CD4-positive, alpha-beta T cell treated with Interleukin-2 at 100 ng/mL for 4 hours (primary cell): ENCODE measurements around the gene PARP1.
A peak's percentile ranks its signal among the peaks of the same experiment; 100 is the strongest.
"Not testable (repeated sequence)": the region's sequence is repeated elsewhere in the genome, so short reads cannot be mapped to it uniquely, and the experiment has no call there.

Source experiments
- DNase-seq: peaks from one replicate; pipeline ENCODE4 v3.0.0-alpha.2; 2020; ENCODE audit warnings: low spot score

PARP1 gene

DNA sequence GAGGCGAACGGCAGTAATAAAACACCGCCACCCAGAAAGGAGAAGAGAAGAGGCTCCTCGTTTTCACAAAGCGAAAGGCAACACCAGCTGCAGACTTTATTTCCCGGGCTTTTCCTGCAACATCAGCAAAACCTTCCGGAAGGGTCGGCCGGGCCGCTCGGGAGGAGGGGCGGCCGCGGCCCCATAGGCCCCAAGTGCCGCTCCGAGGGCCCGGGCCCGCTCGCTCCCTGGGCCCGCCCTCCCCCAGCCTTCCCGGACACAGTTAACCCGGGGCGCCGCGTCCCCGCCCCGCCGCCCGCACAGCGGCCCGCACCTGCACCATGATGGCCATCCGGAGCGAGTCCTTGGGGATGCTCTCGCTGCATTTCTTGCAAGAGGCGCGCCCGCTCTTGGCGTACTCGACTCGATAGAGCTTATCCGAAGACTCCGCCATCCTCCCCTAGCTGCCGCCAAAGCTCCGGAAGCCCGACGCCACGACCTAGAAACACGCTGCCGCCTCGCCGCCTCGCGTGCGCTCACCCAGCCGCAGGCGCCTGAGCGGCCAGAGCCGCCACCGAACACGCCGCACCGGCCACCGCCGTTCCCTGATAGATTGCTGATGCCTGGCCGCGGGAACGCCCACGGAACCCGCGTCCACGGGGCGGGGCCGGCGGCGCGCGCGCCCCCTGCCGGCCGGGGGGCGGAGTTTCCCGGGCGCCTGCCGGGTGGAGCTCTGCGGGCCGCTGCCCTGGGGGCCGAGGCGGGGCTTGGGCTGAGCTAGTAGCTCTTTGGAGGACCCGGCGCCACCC, at the start of gene PARP1:
Gene PARP1, minus strand, starts transcription at position 597 of the 788 bp plus-strand sequence. Its CDS starts 164 bp downstream, at position 433.
- DNase-seq = peak; percentile 90

DNA sequence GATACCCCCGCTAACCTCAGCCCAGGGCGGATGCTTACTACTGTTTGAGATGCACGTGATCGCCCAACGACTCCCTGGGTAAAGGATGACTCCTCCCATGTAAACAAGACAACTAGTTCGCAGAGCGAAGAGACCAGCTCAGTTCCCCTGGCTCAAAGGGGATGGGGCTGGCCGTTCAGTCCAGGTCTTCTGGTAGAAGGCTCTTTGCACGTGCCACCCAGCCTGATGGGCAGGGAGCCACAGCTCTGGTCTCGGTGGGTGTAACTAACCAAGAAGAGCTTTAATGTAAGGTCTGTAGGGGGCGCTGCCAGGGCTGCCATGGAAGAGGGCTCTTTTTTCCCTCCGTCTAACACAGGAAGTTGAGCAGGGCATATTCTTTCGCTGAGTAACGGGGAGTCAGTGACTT, 49.4 kb upstream of the PARP1 start:
- DNase-seq = peak; percentile 53

DNA sequence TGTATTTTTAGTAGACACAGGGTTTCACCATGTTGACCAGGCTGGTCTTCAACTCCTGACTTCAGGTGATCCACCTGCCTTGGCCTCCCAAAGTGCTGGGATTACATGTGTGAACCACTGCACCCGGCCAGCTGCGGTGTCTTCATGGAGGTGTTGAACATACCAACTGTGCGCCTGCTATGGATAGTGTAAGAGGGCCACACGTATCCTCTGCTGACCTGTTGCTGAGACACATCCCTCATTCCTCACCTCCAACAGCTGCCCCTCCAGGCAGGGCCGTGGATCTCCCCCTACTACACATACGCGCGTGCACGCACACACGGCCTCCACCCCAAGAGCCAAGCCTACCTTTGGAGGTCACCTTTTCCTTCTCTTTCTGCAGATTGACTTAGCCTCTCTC, 48.0 kb upstream of the PARP1 start:
- DNase-seq = no peak

DNA sequence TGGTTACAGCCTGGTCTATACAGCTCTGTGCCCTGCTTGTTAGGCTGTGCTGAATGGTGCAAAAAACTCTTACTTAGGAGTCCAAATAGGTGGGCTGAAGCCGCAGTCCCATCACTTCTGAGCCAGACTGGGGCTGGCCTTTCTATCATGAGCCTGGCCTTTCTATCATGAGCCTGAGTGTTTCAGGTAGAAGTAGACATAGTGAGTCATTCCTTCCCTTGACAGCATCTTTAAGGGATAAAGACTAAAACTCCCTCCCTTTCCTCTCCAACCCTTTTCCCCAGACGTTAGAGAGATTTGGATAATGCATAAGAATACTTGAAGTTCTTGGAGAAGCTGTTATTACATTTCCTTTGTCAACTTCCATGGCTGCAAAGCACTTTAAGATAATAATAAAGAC, 46.5 kb upstream of the PARP1 start:
- no peak for DNase-seq

DNA sequence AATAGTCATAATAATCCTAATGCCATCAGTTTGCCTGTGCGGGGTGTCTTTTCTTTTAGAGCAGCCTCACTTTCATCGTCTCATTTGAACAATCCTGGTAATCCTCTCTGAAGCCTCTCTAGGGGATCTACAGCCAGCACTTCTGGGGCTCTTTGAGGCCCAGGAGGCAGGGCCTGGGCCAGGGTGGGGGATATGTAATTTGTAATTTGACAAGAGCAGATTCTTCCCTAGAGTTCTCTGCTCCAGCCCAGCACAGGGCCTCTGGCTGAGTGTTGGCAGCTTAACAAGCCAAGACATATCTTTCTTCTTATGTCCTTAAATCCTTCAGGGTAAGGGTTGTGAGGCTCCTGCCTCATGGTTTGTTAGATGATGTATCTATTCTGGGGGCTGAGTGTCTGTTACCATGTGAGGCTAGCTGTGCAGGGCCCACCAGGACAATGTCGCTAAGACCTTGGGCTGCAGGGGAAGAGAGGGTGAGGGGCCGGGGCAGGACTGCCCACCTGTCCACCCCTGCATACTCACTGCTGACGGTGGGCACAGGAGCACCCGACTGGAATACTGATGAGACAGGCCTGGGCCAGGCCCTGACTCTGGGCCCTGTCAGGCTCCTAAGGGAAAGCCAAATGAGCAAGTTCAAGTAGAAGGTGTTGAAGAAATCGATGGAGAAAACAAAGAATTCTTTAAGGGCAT, 45.3 kb upstream of the PARP1 start:
- no peak for DNase-seq

DNA sequence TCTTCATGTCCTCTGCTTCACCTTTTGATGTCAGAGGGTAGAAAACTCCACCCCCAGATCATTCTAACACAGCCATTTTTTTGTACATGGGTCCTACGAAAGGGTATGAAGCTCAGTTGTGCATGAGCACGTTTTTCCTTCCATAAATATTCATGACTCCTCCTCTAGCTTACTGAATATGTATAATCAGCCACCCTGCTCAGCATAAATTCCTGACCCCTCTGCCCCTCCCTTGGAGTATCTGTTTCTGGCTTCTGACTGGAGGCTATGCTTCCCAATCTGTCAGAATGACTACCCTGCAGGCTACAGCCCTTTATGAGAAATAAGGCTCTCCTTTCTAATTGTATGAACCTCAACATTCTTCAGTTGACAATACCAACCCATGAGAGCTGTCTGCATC, 42.8 kb upstream of the PARP1 start:
- DNase-seq = no peak

DNA sequence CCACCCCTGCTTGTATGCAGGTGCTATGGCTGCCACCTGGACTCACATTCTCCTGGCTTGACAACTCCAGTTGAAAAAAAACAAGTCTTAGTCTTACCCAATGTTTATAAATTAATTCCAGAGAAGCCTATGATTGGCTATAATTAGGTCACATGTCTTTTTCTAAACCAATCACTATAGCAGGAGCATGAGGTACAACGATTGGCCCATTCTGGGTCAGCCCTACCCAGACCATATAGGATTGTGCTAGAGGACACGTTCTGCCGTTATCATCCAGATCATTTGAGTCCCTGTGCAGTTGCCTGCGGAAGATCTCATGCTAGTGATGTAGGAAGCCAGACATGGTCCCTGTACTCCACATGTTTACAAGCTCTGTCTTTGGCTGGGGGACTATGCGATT, 41.9 kb upstream of the PARP1 start:
- no peak for DNase-seq

DNA sequence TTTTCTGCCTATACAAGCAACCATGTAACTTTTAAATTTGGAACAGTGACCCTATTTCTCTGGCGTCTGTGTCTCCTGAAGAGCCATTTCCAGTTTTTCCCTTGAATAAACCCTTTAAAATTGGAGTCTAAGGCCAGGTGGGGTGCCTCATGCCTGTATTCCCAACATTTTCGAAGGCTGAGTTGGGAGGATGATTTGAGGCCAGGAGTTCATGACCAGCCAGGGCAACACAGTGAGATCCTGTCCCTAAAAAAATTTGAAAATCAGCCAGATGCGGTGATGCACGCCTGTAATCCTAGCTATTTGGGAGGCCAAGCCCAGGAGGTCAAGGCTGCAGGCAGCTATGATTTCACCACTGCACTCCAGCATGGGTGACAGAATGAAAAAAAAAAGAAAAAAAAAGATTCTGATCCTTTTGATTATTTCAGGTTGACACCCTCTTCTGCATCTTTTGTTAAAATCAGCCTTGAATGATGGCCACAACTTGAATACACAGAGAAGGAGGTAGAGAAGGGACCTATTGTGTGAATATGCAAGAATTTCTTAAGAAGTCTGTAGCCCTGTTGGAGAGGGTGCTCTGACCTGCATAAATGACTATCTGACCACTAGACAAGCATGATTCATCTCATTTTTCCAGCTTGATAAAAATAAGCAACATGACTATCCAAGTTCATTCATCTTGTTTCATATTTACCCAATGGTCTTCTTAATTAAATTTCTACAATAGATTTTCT, 40.2 kb upstream of the PARP1 start:
- no peak for DNase-seq

DNA sequence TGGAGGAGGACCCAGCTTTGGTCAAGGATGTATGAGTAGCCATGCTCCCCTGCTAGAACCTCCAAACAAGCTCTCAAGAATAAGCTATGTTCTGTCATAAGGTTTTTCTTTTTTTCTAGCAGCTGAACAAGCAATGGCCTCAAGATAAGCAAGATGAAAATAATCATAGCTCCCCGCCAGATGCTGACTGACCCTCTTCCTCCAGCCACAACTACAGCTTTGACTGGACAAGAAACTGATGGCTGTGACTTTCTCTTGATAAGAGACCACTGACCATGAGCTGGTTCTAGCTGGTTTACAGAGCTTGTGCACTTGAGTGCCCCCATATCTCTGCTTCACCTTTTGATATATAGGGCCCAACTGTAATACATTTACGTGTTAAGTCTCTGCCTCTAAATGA, 38.2 kb upstream of the PARP1 start:
- DNase-seq = no peak

DNA sequence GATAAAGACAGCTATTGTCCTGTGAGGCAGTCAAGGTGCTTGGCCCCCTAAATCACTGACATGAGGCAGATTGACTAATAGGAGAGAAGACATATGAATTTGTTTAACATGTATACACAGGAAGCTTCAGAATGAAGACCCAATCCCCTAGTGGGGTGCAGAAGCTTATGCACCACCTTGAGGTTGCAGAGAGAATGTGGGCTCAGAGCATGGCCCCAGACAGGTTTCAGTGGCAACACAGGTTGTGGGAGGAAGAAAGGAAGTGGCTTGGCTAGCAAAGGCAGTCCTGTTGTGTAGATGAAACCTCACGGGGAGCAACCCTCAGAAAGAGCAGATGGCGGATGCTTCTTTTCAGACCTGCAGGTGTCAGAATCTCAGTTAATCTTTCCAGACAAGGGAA, 37.0 kb upstream of the PARP1 start:
- peak; percentile 65 for DNase-seq

DNA sequence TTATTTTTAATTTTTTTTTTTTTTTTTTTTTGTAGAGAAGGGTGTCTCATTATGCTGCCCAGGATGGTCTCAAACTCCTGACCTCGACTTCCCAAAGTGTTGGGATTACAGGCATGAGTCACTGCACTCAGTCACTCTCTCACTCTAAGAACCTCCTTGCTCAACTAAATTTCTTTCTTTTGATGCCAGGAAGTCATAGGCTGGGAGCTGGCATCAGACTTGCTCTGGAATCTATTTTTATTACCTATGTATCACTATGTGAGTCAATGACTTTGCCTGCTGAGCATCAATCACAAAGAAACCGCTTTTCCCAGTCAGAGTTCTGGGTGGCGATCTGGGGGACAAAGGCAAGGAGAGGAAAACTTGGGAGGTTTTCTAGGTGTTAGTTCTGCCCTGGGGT, 35.5 kb upstream of the PARP1 start:
- no peak for DNase-seq

DNA sequence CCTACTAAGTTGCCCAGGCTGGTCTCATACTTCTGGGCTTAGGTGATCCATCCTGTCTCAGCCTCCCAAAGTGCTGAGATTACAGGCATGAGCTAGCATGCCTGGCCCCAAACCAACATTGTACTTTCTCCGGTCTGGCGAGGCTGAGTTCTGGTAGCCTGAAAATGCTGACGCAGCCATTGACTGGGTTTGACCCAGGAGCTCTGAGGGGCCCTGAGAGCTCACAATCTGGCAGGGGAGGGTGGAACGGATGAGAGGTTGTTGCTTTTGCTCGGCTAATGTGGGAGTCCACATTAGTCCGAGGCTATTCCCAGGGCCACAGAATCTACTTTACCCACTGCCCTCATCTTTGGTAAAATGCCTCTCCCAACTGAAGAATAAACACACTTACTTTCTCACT, 35.1 kb upstream of the PARP1 start:
- no peak for DNase-seq

DNA sequence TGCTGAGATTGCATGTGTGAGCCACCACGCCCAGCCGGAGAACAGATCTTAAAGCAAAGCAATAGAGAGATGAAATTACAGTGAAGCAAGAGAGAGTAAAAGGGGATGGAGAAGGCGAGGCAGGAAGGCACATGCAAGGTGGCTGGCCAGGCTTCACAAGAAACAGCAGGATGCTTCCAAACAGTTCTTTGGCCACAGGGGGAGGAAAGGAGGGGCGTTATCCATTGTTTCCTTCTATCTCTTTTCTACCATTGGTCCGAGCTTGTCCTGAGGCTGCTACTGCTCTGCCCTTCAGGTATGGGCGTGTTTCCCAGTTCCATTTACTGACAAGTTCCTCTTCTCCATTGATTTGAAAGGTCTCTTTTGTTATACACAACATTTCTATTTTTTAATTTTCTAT, 33.7 kb upstream of the PARP1 start:
- no peak for DNase-seq

DNA sequence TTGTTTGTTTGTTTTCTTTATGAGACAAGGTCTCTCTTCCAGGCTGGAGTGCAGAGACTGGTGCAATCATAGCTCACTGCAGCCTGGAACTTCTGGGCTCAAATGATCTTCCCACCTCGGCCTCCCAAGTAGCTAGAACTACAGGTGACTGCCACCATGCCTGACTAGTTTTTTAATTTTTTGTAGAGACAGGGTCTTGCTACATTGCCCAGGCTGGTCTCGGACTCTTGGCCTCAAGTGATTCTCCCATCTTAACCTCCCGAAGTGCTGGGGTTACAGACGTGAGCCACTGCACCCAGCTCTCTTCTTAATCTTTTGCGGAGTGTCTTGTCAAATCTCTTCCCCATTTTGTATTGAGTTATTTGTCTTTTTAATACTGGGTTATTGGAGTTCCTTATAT, 32.6 kb upstream of the PARP1 start:
- DNase-seq = no peak

DNA sequence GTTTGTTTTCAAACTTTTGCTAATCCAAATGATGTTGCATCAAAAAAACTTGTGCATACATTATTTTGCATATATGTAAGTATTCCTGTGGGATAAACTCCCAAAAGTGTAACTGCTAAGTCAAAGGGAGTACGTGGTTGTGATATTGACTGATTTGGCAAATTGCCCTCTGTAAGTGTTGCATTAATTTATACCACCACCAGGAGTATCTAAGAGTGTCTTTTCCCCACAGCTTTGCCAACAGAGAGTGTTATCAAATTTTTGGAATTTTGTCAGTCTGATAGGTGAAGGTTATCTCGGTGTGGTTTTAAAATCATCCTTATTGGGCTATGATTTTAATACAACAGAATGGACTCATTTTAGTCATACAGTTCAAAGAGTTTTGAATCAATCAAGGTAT, 30.1 kb upstream of the PARP1 start:
- DNase-seq = no peak

DNA sequence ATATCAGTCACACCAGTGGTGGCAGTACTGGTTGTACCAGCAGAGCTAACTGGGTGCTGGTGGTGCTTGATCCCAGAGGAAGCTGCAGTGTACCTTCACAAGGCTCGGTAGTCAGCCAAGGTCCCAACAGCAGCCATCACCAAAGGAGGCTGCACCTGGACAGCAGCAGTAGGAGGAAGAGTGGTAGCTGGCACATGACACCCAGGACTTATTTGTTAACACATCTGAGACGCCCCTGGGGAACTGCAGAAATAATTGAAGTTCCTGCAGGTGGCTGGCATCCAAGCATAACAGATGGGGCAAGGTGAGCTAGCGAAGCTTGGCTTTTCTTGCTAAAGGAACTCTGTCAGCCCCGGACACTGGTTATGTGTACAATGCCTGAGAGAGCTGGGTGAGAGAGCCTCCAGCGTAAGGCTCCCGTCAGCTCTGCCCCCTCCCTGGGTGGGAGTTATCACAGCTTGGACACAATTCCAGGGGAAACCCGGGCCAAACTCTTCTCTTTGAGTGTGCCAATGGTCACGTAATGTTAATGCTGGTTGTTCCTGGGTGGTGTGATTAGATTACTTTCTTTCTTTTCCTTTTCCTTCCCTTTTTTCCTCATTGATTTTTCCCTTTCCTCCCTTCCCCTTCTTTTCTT, 29.1 kb upstream of the PARP1 start:
- no peak for DNase-seq

DNA sequence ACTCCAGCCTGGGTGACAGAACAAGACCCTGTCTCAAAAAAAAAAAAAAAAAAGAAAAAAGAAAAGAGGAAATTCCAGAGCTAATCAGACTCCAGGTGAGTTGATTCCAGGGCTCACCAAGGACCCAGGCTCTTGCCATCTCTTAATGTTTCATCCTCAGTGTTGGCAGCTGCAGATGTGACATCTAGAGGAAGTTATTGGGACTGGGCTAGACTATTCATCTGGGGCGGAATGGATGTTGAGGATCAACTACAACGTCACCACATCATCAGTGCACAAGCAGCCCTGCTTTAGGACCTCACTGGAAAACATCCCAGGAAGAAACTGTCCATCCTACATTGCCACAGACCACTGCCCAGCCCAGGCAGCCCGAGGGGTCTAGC, 28.6 kb upstream of the PARP1 start:
- DNase-seq = no peak

DNA sequence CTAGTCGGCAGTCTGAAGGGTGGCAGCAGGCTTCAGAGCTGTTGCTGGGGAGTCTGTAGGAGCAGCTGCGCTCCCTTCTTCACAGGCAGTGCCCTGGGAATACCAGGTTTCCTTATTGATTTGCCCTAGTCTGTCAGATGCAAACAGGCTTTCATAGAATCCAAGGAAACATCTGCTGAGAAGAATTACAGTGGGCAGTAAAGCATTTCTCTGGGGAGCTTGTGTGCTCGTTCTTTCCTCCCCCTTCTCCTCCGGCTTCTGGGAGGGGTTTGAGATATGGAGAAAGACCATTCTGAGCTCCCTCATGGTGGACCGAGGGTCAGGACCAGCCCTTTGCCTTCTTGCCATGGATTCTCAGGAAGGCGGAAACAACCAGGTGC, 25.4 kb upstream of the PARP1 start:
- DNase-seq = no peak

DNA sequence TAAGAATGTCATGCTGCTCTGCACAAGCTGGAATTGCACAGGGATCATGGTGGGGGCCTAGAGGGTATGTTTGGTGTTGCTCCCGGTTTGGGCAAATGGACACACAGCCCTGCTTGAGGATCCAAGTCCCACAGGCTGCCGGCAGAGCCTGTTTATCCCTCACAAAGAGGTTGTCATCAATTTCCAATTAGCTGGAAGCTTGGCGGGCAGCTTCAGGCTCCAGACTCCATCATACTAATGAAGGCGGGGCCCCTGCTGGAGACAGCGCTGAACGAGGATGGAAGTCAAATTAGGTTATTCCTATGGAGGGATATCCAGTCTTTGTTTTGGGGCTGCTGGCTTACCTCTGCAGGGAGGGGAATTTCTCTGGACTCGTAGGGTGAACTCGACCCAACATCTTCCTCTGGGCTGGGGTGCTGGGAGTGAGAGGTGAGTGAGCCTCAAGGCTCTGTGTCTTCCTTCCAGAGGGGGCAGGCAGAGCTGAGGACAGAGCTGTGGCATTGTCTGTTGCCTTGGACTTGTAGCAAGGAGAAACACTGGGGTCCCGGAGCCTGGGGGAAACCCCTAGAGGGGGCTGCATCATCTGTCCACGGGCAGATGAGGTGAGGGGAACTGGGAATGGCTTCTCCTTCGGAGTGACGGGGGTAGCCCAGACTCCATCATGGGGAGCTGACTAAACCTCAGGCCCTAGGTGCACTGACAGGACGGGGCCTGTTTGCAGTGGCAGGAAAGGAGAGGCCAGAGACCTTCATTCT, 24.9 kb upstream of the PARP1 start:
- DNase-seq = no peak

DNA sequence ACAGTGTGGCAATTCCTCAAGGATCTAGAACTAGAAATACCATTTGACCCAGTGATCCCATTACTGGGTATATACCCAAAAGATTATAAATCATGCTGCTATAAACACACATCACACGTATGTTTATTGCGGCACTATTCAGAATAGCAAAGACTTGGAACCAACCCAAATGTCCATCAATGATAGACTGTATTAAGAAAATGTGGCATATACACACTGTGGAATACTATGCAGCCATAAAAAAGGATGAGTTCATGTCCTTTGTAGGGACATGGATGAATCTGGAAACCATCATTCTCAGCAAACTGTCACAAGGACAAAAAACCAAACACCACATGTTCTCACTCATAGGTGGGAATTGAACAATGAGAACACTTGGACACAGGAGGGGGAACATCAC, 24.0 kb upstream of the PARP1 start:
- not testable (repeated sequence) for DNase-seq

DNA sequence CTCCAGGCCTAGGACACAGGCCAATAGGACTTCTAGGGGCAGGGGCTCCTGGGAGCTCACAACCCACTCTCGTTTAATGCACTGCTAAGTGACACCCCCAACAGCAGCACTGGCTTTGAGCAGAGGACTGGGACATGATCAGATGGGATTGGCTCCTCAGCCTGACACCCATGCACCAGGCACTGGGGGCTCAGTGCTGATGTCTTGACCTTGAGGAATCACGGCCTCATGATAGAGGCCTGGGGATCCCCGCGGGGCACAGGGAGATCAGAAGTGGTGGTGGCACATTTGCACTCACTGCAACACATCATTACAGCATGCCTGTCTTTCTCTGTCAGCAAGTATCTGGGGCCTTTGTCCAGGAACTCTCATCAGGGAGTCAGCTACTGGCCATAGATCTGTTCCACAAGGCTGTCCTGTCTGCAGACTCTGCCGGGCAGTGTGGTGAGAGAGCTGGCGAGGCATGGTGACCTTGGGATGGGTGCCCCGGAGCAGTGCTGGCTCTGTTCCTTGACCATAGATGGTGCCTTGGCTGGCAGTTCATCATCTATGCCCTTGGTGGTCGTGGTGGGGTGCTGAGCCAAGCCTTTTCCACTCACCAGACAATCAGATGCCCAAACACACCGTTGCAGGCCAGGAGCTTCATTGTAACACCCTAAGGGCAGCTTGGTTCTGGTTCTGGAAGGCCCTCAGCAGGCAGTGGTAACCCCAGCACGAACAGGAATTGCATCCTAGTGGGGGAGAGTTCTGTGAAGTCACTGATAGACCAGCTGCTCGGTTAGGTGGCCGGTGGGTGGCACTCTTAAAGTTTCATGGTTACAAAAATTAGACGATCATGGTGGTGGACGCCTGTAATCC, 22.2 kb upstream of the PARP1 start:
- no peak for DNase-seq
